HG03571 (cell line): Measurements from ENCODE around the gene PRIMPOL.

ENCODE experiments used
- ATAC-seq: cut with Tn5 transposase; IDR thresholded peaks from one replicate; pipeline ENCODE4 v1.9.1; 2021; ENCODE audit not compliant: unreplicated experiment

Gene PRIMPOL

DNA sequence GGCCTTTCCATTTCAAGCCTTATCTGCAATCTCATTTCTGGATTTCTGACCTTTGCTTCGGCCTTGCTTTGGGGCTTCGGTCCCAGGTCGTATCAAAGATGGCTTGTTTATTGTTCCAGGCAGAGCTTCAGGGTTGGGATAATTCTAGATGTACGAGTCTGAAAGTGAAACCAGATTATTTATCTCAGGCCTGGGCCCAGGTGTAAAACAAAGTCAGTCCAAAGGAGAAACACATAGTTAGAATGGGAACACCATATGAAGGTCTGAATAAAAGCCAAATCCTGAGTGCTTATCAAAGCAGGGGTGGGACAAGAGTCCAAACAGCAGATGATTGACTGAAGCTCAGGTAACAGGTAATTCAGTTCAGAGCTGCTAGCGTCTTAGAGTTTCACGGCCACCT lies 17.1 kb downstream of the PRIMPOL start:
- ATAC-seq = no peak

DNA sequence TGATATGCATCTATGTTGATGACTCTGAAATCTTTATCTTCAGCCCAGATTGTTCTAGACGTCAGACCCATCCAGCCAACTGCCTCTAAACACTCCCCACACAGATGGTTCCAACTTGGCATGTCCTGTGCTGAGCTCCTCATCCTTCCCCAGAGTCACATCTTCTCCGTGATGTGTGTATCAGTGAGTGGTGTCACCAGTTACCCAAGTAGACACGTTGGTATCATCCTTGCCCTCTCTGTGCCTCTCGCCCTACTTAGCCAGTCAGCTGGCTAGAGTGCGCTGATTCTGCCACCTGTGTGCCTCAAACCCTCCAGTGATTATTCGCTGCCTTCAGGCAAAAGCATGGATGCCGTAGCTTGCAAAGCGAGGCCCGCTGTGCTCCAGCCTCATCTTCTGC lies 18.6 kb downstream of the PRIMPOL start:
- ATAC-seq = no peak

DNA sequence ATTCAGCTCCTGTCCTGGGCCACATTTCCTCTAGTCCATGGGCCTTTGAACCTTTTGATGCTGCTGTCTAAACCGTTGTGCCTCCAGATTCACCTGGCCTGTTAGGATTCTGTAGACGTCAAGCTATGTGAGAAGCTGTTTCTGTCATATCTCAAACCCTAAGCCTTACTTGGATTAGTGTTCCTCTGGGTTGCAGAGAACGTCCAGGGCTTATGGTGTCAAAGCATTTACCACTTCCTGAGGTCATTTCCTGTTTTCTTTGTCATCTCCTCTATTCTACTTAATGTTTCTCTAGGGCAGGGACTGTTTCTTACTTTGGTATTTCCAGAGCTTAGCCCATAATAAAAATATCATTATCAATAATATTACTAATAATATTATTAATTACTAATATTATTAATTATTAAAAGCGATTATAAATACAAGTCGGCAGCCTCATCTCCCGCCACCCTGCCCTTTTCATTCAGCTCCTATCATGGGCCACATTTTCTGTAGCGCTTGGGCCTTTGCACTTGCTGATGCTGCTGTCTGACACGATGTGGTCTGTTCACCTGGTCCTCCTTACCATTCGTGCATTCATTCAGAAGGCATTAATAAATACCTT lies 19.1 kb downstream of the PRIMPOL start:
- no peak for ATAC-seq

DNA sequence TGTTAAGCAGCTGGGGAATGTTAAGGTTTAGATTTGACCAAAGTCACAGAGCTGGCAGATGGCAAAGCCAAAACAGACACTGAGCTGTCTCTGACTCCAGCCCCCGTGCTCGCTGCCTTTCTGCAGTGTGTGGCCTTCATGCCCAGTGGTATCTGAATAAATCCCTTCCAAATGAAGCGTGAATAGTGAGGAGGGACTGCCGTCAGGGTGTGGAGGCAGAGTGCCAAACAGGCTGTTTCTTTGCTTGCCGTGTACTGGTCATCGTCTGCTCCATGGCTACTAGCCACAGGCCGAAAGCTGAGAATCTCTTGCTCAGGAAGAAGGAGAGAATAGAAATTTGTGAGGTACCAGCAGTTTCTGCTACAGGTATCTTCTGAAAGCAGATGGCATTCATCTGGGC lies 19.7 kb downstream of the PRIMPOL start:
- ATAC-seq = no peak

DNA sequence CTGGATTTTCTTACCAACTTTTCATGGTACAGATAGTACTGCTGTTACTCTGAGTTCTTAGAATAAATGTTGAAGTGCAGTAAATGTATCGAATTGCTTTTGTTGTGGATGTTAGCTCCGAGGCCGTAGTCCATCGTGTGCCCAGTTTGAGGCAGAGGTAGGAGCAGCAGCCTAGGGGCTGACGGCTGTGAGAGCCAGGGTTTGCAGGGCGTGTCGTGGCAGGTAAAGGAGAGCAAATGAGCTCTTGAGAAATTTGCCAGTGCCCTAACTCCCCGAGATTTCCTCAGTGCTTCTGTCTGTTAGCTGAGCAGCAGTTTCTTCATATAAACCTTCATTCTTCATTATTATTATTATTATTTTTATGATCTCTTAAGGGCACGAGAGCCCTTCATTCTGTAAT lies 21.6 kb downstream of the PRIMPOL start:
- no peak for ATAC-seq

DNA sequence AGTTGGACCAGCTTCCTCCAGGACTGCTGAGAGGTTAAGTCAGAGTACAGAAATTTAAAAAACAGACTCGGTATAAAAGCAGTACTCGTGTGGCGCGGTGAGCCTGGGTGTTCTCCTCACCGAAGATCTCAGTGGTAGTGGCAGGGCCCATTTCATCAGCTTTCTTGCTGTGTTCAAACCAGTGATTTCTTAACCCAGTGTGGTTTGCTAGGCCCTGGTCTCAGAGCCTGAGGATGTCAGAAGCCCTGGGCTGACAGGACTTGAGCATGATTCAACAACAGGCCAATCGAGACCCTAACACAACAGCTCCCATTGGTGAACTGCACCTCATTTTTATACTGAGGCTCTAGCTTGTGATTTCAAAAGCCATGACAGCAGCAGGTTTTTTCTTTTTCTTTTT lies 23.2 kb downstream of the PRIMPOL start:
- no peak for ATAC-seq

DNA sequence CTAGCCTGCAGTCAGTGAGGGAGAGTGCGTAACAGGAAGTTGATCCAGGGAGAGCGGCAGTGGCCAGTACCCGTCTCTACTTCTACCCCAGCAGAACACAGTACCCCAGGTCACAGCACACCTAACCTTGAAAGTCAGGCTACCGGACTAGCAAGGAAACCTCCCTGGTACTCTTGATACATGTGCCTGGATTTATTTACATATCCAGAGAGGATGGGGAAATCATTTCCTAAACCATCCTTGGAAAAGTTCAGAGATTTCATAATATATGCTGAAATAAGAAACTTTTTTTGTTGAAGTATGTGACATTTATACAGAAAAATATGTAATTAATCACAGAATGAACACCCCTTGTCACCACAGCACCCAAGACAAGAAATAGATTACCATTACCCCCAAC lies 24.5 kb downstream of the PRIMPOL start:
- ATAC-seq = no peak

DNA sequence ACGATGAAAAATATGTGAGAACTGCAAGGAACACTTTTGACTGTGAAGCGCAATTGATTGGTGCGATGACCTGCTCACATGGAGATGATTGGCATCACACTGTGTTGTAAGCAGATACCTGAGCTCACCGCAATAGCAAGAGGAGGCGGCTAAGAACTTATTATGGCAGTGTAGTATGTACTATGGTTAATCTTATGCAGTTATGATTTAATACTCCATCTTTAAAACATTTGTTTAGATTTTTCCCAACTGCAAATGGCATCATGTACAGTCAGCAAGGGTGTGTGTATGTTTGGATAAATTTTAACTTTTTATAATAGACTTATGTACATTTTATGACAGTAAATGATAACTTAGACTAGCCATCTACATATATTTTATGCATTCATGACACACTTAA lies 25.5 kb downstream of the PRIMPOL start:
- ATAC-seq = no peak

DNA sequence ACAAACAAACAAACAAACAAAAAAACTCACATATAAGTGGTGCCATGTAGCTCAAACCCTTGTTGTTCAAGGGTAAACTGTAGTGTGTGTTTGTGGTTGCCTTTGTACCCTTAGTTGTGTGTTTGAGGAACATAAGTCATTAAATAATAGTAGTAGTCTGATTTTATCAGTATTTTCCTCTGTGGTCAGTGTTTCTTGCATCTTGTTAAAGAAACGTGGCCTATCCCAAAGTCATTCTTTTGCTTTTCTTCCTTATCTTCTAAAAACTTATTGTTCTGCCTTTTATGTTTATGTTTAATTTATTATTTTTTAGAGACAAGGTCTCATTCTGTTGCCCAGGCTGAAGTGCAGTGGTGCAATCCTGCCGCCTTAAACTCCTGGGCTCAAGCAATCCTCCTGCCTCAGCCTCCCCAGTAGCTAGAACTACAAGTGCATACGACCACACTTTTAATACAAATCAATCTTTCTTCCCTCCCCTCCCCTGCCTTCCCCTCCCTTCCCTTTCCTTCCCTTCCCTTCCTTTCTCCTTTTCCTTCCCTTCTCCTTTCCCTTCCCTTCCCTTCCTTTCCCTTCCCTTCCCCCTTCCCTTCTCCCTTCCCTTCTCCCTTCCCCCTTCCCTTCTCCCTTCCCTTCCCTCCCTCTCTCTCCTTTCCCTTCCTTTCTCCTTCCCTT lies 26.4 kb downstream of the PRIMPOL start:
- ATAC-seq = no peak

DNA sequence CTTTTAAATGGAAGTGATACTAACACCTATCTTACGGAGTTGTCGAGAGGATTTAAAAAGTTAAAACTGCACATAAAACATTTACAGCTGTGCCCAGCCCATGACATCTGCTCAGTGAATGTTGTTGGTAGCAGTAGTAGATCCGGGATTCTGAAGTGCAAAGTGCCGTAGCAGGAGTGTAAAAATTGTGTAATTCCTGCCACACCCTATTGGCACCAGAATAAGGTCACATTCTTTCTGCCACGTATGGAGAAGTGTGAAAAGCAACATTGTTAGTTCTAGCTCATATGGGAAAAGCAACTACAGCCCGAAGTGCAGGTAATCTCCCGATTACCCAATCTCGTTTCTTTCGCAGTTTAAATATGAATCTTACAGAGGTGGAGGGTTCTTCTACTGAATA lies 31.2 kb downstream of the PRIMPOL start:
- ATAC-seq = no peak

DNA sequence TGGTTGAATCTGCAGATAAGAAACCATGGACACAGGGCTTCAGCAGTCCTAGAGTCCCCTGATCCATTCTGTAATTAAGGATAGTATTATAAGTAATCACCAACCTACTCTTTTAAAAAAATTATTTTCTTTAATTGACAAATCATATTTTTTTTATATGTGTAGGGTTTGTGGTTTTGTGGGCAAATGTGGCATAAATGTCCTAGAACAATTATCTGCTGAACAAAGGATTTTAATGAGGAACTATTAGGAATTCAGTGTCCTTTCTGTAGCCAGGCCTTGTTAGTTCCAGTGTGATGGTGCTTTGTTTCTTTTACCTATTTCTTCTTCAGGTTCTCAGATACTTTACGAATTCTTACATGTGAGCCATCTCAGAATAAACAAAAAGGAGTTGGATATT lies 32.4 kb downstream of the PRIMPOL start:
- no peak for ATAC-seq

DNA sequence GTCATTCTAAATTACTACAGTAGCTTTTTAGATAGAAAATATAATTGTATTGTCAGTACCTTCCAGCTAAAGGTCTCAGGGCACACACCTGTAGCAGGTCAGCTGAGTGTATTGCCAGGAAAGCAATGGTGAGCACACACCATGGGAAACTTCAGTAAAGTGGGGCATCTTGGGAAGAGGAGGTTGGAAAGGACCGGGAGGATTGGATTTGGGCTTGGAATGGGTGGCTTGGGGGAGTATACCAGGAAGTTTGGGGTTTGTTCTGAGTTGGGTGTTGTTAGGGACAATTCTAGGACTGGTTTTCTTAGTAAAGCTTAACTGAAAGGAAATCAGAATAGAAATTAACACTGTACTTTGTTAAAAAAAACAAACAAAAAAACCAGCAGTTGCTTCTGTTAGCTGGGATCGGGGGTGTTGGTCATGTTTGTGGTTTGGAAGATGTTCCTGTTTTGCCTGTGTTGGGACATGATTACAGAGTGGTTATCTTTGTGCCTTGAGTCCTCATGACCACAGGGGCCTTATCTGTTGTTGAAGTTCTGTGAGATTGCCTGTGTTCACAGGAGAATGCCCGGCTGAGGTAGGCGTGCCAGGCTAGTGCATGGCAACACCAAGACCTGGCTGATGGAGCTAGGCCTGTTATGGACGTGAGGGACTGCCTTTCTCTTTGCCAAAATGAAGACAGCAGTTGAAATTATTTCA lies 35.1 kb downstream of the PRIMPOL start:
- ATAC-seq = no peak

DNA sequence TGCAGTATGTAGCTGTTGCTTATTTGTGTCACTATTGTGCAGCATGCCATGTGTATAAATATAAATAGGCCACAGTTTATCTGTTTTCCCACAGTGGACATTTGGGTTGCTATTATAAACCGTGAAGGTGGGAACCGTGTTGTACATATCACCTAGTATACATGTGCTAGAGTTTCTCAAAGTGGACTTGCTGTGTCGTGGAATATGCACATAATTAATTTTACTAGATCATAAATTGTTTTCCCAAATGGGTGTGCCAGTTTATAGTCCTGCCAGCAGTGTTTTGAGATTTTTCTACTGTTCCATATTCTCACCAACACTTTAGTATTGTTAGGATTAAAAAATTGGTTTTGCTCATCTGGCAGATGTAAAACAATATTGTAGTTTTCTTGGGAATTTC lies 38.5 kb downstream of the PRIMPOL start:
- no peak for ATAC-seq

DNA sequence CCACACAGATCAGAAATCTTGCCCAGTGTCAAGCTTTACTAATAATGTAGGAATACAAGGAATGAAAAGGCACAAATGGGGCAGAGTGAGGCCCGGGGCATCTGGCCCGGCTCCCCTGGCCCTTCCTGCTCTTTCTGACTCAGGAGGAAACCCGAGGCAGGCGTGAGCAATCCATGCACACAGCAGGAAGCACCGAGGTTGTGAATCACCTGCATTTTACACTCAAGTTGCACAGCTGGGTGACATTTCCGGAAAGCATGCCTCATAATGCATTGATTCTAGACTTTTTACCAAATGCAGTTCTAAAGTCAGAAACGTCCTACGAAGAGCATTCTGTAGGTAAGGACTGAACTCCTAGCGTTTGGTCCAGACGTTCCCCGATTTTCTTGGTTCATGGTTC lies 38.9 kb downstream of the PRIMPOL start:
- ATAC-seq = no peak

DNA sequence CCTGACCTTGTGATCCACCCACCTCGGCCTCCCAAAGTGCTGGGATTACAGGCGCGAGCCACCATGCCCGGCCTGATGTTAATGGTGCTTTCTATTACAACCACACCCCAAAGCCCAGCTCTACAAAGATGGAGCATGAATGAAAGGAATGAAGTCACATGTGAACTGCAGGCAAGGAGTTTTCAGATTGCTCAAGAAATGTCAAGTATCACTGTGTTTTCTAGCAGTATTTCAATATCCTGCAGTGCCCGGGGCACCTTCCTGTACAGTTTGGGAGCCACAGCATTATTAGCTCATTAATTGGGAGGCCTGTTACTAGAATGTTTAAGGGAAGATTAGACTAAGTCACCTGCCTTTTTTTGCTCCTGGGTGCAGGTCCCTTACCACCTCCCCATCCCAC lies 40.1 kb downstream of the PRIMPOL start:
- ATAC-seq = no peak

DNA sequence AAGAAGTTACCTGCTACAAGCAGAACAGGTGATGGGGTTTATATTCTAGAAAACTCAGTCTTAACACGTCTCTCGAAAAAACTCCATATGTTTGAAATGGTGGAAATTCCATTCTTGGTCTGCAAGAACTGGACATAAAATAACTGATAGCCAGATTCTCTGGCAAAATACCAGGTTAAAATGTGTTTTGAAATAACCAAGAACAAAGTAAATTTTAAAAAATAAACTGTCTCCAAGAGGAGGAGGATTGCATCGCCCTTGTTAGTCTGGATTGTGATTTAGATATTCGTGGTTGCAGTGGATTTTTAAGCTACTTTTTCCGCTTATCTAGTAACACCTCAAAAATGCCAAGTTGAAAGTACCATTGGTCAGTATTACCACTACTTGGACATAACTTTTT lies 43.5 kb downstream of the PRIMPOL start:
- no peak for ATAC-seq

DNA sequence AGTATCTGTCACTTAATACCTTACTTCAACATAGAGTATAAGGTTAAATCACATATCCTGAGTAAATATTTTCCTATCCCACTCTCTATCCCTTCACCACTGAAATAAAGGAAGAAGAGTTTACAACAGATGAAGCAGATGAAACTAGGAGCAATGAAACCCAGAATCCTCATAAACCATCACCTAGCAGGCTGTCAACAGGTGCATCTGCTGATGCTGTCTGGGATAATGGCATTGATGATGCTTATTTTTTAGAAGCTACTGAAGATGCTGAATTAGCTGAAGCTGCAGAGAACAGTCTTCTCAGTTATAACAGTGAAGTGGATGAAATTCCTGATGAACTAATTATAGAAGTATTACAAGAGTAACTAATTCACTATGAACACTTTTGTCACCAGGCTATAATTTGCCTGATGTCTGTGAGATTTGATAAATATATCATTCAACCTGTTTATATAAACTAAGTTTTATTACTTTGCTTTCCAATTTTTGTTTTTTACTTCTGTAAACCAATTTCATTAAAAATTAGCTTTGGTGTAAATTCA lies 44.9 kb downstream of the PRIMPOL start:
- ATAC-seq = no peak

DNA sequence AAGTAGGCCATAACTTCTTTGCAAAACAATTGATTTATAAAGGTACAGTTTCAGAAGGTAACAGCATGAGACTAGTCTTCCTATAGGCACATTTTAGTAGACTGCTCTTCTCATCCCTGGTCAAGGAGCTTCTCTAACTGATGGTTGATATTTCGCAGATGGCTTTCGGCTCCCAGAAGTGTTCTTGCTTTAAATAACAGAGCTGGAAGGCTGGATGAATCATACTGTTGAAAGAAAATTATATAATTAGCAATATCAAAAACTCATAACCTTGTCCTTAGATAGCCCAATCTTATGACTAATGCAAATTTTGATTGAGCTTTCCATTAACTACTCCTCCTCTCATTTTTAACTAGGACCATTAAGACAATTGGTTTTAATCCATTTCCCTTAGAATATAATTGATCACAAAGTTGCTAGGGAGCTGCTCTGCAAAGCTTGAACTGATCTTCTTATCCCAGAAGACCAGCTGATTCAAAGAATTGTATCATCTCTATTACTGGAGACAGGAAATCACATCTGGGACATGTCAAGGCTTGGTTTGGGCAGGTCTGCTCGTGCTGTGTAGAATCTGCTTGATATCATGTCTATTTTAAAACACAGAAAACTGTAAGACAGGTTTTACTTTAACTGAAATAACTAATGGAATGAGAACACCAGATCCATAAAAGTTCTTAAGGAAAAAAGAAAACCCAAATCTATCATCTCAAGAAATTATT lies 45.8 kb downstream of the PRIMPOL start:
- ATAC-seq = no peak

DNA sequence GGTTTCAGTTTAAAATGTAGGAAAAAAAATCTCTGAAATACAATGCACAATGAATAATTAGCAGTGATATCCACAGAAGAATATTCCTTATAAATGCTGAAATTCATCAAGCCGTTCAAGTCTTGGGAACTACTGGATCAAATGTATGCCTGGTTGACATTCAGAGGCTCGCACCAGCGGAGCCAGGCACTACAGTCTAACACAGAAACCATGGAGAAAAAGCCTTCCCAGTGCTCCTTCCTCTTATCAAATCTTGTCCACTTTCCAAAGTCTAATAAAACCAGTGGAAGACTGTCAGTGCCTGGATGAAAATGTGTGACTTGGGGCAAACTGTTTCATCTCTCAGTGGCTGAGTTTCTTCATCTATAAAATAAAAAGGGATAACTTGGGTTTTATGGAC lies 48.4 kb downstream of the PRIMPOL start:
- ATAC-seq = no peak

DNA sequence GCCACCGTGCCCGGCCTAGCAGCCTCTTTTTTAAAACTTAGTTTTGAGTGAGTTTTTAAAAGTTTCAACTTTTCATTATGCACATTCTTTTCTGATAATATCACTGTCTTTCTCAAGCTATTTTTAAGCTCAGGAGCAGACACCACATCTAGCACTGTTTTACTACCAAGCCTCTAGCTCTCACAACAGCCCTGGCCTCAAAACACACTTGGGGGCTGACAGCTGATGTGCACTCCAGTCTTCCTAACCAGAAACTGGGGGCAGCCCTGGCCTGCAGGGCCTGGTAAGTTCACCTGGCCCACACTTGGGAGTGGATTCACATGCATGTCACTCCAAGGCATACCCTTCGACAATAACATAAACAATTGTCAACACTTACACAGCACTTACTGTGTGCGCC lies 50.4 kb downstream of the PRIMPOL start:
- ATAC-seq = no peak

DNA sequence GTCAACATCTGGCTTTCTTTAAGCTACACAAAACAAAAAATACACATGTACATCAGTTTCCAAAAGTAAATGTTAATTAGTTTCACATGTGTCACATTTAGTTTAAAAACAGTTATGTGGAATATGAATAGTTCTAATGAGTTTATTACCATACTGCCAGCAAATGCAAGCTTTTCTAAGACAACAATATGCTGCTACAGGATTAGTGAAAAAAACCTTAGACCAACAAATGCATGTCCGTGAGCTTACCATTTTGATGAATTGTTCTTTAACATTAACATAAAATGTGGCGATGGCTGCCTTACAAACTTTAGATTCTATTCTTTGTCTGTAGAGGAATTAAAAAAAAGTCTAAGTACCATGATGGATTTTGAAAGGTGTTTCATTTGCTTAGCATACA lies 52.6 kb downstream of the PRIMPOL start:
- no peak for ATAC-seq

DNA sequence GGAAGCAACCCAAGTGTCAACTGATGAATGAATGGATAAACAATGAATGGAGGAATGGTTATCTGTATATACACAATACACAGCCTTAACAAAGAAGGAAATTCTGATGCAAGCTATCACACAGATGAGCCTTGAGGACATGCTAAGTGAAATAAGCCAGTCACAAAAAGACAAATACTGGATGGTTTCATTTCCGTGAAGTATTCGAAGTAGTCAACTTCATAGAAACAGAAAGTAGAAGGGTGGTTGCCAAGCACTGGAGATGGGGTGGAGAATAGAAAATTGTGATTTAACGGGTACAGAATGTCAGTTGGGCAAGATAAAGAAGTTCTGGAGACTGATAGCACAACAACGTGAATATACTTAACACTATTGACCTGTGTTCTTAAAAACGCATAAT lies 56.2 kb downstream of the PRIMPOL start:
- ATAC-seq = no peak
